ENCODE results near the gene ABLIM2. TPM values are rescaled to one million over a fixed set of nuclear protein-coding genes. Genes with fewer than 3 reads are reported as not detected.

The ABLIM2 gene
- total and polyA plus RNA-seq, 2 experiments from 2014 or later, result 1.5 to 4.3 TPM

- TF ChIP-seq CTCF (conservative IDR thresholded peaks at IDR 0.05; ENCODE audit: low read depth in 2 of 2) (no peak), ZNF114 (CRISPR knock-in tag; IDR thresholded peaks at IDR 0.05) (no peak), ZNF331 (CRISPR knock-in tag; IDR thresholded peaks at IDR 0.05; ENCODE audit: low read depth) (no peak)
Observed at GRCh38 chr4:8141935-8142334, 16.7 kb downstream of the ABLIM2 start (continued).

GRCh38 chr4:8140915-8141314 is 17.7 kb downstream of the ABLIM2 start:
- Mint-ChIP-seq H3K27ac (no peak overlapping the region), H3K27me3 (ENCODE audit: insufficient read depth, low read depth, poor library complexity) (peaks cover 6% of the 10 kb centered on the region)
- H3K4me2 ChIP-seq, result no peak overlapping the region
- TF ChIP-seq ZNF462 (CRISPR knock-in tag; IDR thresholded peaks at IDR 0.05) (no peak), NANOG (IDR thresholded peaks at IDR 0.05; ENCODE audit: borderline replicate concordance) (no peak), EZH2phosphoT487 (IDR thresholded peaks at IDR 0.05; ENCODE audit: unreplicated experiment) (no peak), STAT1 (IDR thresholded peaks at IDR 0.05; ENCODE audit: unreplicated experiment) (no peak), POLR2AphosphoS5 (IDR thresholded peaks at IDR 0.05; ENCODE audit: low read depth) (no peak), JUNB (IDR thresholded peaks at IDR 0.05; ENCODE audit: unreplicated experiment) (no peak), ZNF331 (CRISPR knock-in tag; IDR thresholded peaks at IDR 0.05; ENCODE audit: low read depth) (no peak), CREB1 (CRISPR knock-in tag; IDR thresholded peaks at IDR 0.05; ENCODE audit: low read depth) (no peak), EZH2 (IDR thresholded peaks at IDR 0.05; ENCODE audit: low read depth, unreplicated experiment) (no peak)
- TF ChIP-seq, protein P1, sequence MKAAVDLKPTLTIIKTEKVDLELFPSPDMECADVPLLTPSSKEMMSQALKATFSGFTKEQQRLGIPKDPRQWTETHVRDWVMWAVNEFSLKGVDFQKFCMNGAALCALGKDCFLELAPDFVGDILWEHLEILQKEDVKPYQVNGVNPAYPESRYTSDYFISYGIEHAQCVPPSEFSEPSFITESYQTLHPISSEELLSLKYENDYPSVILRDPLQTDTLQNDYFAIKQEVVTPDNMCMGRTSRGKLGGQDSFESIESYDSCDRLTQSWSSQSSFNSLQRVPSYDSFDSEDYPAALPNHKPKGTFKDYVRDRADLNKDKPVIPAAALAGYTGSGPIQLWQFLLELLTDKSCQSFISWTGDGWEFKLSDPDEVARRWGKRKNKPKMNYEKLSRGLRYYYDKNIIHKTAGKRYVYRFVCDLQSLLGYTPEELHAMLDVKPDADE (IDR thresholded peaks at IDR 0.05), result no peak
- TF ChIP-seq, protein P2, sequence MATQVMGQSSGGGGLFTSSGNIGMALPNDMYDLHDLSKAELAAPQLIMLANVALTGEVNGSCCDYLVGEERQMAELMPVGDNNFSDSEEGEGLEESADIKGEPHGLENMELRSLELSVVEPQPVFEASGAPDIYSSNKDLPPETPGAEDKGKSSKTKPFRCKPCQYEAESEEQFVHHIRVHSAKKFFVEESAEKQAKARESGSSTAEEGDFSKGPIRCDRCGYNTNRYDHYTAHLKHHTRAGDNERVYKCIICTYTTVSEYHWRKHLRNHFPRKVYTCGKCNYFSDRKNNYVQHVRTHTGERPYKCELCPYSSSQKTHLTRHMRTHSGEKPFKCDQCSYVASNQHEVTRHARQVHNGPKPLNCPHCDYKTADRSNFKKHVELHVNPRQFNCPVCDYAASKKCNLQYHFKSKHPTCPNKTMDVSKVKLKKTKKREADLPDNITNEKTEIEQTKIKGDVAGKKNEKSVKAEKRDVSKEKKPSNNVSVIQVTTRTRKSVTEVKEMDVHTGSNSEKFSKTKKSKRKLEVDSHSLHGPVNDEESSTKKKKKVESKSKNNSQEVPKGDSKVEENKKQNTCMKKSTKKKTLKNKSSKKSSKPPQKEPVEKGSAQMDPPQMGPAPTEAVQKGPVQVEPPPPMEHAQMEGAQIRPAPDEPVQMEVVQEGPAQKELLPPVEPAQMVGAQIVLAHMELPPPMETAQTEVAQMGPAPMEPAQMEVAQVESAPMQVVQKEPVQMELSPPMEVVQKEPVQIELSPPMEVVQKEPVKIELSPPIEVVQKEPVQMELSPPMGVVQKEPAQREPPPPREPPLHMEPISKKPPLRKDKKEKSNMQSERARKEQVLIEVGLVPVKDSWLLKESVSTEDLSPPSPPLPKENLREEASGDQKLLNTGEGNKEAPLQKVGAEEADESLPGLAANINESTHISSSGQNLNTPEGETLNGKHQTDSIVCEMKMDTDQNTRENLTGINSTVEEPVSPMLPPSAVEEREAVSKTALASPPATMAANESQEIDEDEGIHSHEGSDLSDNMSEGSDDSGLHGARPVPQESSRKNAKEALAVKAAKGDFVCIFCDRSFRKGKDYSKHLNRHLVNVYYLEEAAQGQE (IDR thresholded peaks at IDR 0.05; ENCODE audit: unreplicated experiment), result no peak

More at GRCh38 chr4:8140915-8141314, 17.7 kb downstream of the ABLIM2 start:
- DNase-seq (ENCODE audit: low spot score) (no peak), ATAC-seq (no peak)
- Histone ChIP-seq H3K4me1 (ENCODE audit: insufficient read depth) (peaks cover 4% of the 10 kb centered on the region; the same call in 1 of the 2 replicates), H3K36me3 (ENCODE audit: insufficient read depth) (no peaks in the 10 kb centered on the region), H4K20me1 (replicated peaks; ENCODE audit: insufficient read depth) (no peaks in the 10 kb centered on the region), H3F3A (replicated peaks; ENCODE audit: low read depth) (no peaks in the 10 kb centered on the region), H3K27me3 (ENCODE audit: insufficient read depth) (no peaks in the 10 kb centered on the region), H3K9me2 (ENCODE audit: insufficient read depth) (no peaks in the 10 kb centered on the region), H3K4me3 (no peak overlapping the region), H3K79me2 (replicated peaks; ENCODE audit: insufficient read depth) (no peaks in the 10 kb centered on the region), H2AFZ (no peak overlapping the region), H3K27ac (ENCODE audit: low read depth) (no peak overlapping the region)
- Mint-ChIP-seq H3K36me3 (ENCODE audit: low read depth) (no peaks in the 10 kb centered on the region; the same call in 2 of the 3 replicates), H3K9me3 (peaks cover 8% of the 10 kb centered on the region), H3K4me3 (no peak overlapping the region), H3K4me1 (peaks cover 15% of the 10 kb centered on the region)
